ENCODE data around the gene TNFRSF14. TPM values are rescaled to one million over a fixed set of nuclear protein-coding genes. Genes with fewer than 3 reads are reported as not detected.

TNFRSF14 gene
- total and polyA plus RNA-seq, 9 of the 15 experiments (the other 6 are each of a cell fraction or from before 2014, with no cell fraction given), result 0.11 to 2.3 (median 0.68) TPM; not detected in 2

GRCh38 chr1:2548068-2548589, 8.0 kb upstream of the TNFRSF14 start (continued):
- TF ChIP-seq RBBP5 (IDR thresholded peaks at IDR 0.05; ENCODE audit: borderline replicate concordance, insufficient read depth, low read length, poor library complexity, severe bottlenecking) (peak; percentile 32), RAD21 (CRISPR knock-in tag; conservative IDR thresholded peaks at IDR 0.05 in 1 of 2, IDR thresholded peaks at IDR 0.05 in 1 of 2) (peak; percentile 90 to 96), ZNF165 (CRISPR knock-in tag; IDR thresholded peaks at IDR 0.05; ENCODE audit: borderline replicate concordance) (0 out of 2 replicates have a peak, but pooled peaks have one; percentile 26), HIVEP1 (CRISPR knock-in tag; IDR thresholded peaks at IDR 0.05) (0 out of 2 replicates have a peak, but pooled peaks have one; percentile 55), ZNF79 (CRISPR knock-in tag; IDR thresholded peaks at IDR 0.05; ENCODE audit: low read depth) (no peak), ZBTB7A (IDR thresholded peaks at IDR 0.05; ENCODE audit: borderline replicate concordance, control insufficient read depth, low read depth, low read length) (peak; percentile 66; the same call in 1 of the 2 replicates), ZNF12 (CRISPR knock-in tag; IDR thresholded peaks at IDR 0.05) (peak; percentile 45; the same call in 1 of the 2 replicates), ZNF511 (CRISPR knock-in tag; IDR thresholded peaks at IDR 0.05) (peak; percentile 3; the same call in 1 of the 2 replicates), ZNF586 (CRISPR knock-in tag; conservative IDR thresholded peaks at IDR 0.05) (0 out of 2 replicates have a peak, but pooled peaks have one; percentile 10), CREB1 (IDR thresholded peaks at IDR 0.05) (no peak), CREB1 (CRISPR knock-in tag; IDR thresholded peaks at IDR 0.05) (peak; percentile 53; the same call in 1 of the 2 replicates), ZC3H8 (IDR thresholded peaks at IDR 0.05) (no peak)
- TF ChIP-seq, protein P1, sequence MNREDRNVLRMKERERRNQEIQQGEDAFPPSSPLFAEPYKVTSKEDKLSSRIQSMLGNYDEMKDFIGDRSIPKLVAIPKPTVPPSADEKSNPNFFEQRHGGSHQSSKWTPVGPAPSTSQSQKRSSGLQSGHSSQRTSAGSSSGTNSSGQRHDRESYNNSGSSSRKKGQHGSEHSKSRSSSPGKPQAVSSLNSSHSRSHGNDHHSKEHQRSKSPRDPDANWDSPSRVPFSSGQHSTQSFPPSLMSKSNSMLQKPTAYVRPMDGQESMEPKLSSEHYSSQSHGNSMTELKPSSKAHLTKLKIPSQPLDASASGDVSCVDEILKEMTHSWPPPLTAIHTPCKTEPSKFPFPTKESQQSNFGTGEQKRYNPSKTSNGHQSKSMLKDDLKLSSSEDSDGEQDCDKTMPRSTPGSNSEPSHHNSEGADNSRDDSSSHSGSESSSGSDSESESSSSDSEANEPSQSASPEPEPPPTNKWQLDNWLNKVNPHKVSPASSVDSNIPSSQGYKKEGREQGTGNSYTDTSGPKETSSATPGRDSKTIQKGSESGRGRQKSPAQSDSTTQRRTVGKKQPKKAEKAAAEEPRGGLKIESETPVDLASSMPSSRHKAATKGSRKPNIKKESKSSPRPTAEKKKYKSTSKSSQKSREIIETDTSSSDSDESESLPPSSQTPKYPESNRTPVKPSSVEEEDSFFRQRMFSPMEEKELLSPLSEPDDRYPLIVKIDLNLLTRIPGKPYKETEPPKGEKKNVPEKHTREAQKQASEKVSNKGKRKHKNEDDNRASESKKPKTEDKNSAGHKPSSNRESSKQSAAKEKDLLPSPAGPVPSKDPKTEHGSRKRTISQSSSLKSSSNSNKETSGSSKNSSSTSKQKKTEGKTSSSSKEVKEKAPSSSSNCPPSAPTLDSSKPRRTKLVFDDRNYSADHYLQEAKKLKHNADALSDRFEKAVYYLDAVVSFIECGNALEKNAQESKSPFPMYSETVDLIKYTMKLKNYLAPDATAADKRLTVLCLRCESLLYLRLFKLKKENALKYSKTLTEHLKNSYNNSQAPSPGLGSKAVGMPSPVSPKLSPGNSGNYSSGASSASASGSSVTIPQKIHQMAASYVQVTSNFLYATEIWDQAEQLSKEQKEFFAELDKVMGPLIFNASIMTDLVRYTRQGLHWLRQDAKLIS (CRISPR knock-in tag; IDR thresholded peaks at IDR 0.05), result peak; percentile 58; the same call in 1 of the 2 replicates
